SK-N-SH (cell line): ENCODE results near the gene TPM4. TPM values are rescaled to one million over a fixed set of nuclear protein-coding genes. Genes with fewer than 3 reads are reported as not detected.

Experiments
- CTCF ChIA-PET: fragments of 300-600, 350-600 bp; formaldehyde crosslinking; extraction: SDS; loops from one replicate; lab custom pipeline; 2021; lab: Yijun Ruan, JAX
- POLR2A ChIA-PET: fragments of 350-600 bp; sonication (Branson Sonifier 250); formaldehyde crosslinking; extraction: SDS; loops from one replicate; lab custom pipeline; 2020; ENCODE audit warnings: antibody characterized with exemption, inconsistent platforms; lab: Yijun Ruan, JAX
- DNase-seq: peaks from one replicate; pipeline ENCODE4 v3.0.0; 2012
- H2AFZ ChIP-seq: fragments of 200-600 bp; sonication (generic); 2 replicates; pipeline ENCODE4 v1.8.1; 2016; ENCODE audit warnings: antibody characterized with exemption, mild to moderate bottlenecking, low read depth
- H3F3A ChIP-seq: fragments of 200-600 bp; sonication (generic); replicated peaks from 2 replicates; pipeline ENCODE3; 2016; ENCODE audit warnings: antibody characterized with exemption, mild to moderate bottlenecking; ENCODE audit not compliant: insufficient read depth
- H3K27ac ChIP-seq, 2 experiments: fragments of 200-500 bp in 1 of 2; fragments of 200-600 bp in 1 of 2; sonication (Bioruptor generic) in 1 of 2; sonication (generic), shearing (Covaris generic) in 1 of 2; 2 replicates each; pipeline versions ENCODE4 v1.5.1 to v1.6.1; 2014 to 2016; ENCODE audit warnings: low read depth in 2 of 2, inconsistent platforms in 1 of 2, low read length in 1 of 2, mild to moderate bottlenecking in 1 of 2, mixed read lengths in 1 of 2
- H3K27me3 ChIP-seq: fragments of 200-600 bp; sonication (generic), shearing (Covaris generic); 2 replicates; pipeline ENCODE4 v1.6.1; 2016; ENCODE audit warnings: mixed run types; ENCODE audit not compliant: insufficient read depth
- H3K36me3 ChIP-seq, 2 experiments: fragments of 200-500 bp in 1 of 2; fragments of 200-600 bp in 1 of 2; sonication (Bioruptor generic) in 1 of 2; sonication (generic) in 1 of 2; replicated peaks in 1 of 2; 2 replicates each; pipeline versions ENCODE3 to v1.5.1; 2014 to 2016; ENCODE audit warnings: low read length in 1 of 2, mild to moderate bottlenecking in 1 of 2; ENCODE audit not compliant: insufficient read depth in 2 of 2, control insufficient read depth in 1 of 2
- H3K4me1 ChIP-seq, 2 experiments: fragments of 200-500 bp in 1 of 2; fragments of 200-600 bp in 1 of 2; sonication (Bioruptor generic) in 1 of 2; sonication (generic), shearing (Covaris generic) in 1 of 2; 2 replicates each; pipeline versions ENCODE4 v1.5.1 to v1.6.1; 2014 to 2016; ENCODE audit warnings: low read depth in 1 of 2, low read length in 1 of 2, mixed run types in 1 of 2; ENCODE audit not compliant: insufficient read depth in 2 of 2, control insufficient read depth in 1 of 2
- H3K4me2 ChIP-seq: fragments of 200-600 bp; sonication (generic), shearing (Covaris generic); 2 replicates; pipeline ENCODE4 v1.6.1; 2017; ENCODE audit warnings: mixed run types
- H3K4me3 ChIP-seq, 2 experiments: fragments of 200-500 bp in 1 of 2; fragments of 200-600 bp in 1 of 2; sonication (Bioruptor generic) in 1 of 2; sonication (generic), shearing (Covaris generic) in 1 of 2; 2 replicates each; pipeline versions ENCODE4 v1.5.1 to v1.8.1; 2014 to 2016; ENCODE audit warnings: low read depth in 2 of 2, inconsistent platforms in 1 of 2, low read length in 1 of 2, mild to moderate bottlenecking in 1 of 2, mixed read lengths in 1 of 2, moderate library complexity in 1 of 2
- H3K79me2 ChIP-seq: fragments of 200-600 bp; sonication (generic); 2 replicates; pipeline ENCODE4 v1.8.1; 2017; ENCODE audit warnings: mild to moderate bottlenecking; ENCODE audit not compliant: insufficient read depth
- H3K9ac ChIP-seq: fragments of 200-600 bp; sonication (generic); 2 replicates; pipeline ENCODE4 v1.6.1; 2017; ENCODE audit warnings: mixed run types
- H3K9me2 ChIP-seq: fragments of 200-600 bp; sonication (generic); 2 replicates; pipeline ENCODE4 v1.6.1; 2017; ENCODE audit warnings: mixed run types
- H3K9me3 ChIP-seq: fragments of 200-600 bp; sonication (generic); 2 replicates; pipeline ENCODE4 v1.6.1; 2017; ENCODE audit warnings: mixed run types, mild to moderate bottlenecking, moderate library complexity
- H4K20me1 ChIP-seq: fragments of 200-600 bp; sonication (generic); 2 replicates; pipeline ENCODE4 v1.6.1; 2017; ENCODE audit warnings: mild to moderate bottlenecking, mixed run types; ENCODE audit not compliant: insufficient read depth
- ELF1 ChIP-seq: IDR thresholded peaks from 2 replicates; pipeline ENCODE4 v1.4.0; 2012
- EP300 ChIP-seq, 2 experiments: IDR thresholded peaks; 2 replicates each; pipeline versions ENCODE4 v1.4.0 to v1.6.1; 2012; ENCODE audit warnings: borderline replicate concordance in 1 of 2, low read depth in 1 of 2, low read length in 1 of 2
- FOSL2 ChIP-seq: IDR thresholded peaks from 2 replicates; pipeline ENCODE4 v1.4.0; 2012; ENCODE audit warnings: low read depth, mild to moderate bottlenecking, moderate library complexity, borderline replicate concordance
- FOXJ3 ChIP-seq: sonication (generic); formaldehyde crosslinking; IDR thresholded peaks from 2 replicates; pipeline ENCODE4 v1.5.1; 2020; ENCODE audit warnings: mild to moderate bottlenecking, missing genetic modification reagents
- FOXM1 ChIP-seq: IDR thresholded peaks from 2 replicates; pipeline ENCODE4 v1.4.0; 2012; ENCODE audit warnings: low read depth, mild to moderate bottlenecking
- GABPA ChIP-seq: IDR thresholded peaks from 2 replicates; pipeline ENCODE4 v1.4.0; 2012; ENCODE audit warnings: low read depth, mild to moderate bottlenecking
- MEF2A ChIP-seq: IDR thresholded peaks from 2 replicates; pipeline ENCODE4 v1.4.0; 2012; ENCODE audit warnings: low read depth, borderline replicate concordance
- MXI1 ChIP-seq: IDR thresholded peaks from 2 replicates; pipeline ENCODE4 v1.6.1; 2012; ENCODE audit warnings: mild to moderate bottlenecking, low read depth, low read length, improper control_type of control experiment
- POLR2AphosphoS5 ChIP-seq: IDR thresholded peaks from 2 replicates; pipeline ENCODE4 v1.6.1; 2012; ENCODE audit warnings: low read depth, low read length
- RAD21 ChIP-seq: IDR thresholded peaks from 2 replicates; pipeline ENCODE4 v1.6.1; 2012; ENCODE audit warnings: mild to moderate bottlenecking, low read length
- RCOR1 ChIP-seq: fragments of 150-350 bp; IDR thresholded peaks from 2 replicates; pipeline ENCODE4 v1.6.1; 2017; ENCODE audit warnings: antibody characterized with exemption, low read length
- RFX5 ChIP-seq: IDR thresholded peaks from 2 replicates; pipeline ENCODE4 v1.6.1; 2012; ENCODE audit warnings: mild to moderate bottlenecking, improper control_type of control experiment, low read length
- SIN3A ChIP-seq: IDR thresholded peaks from 2 replicates; pipeline ENCODE4 v1.6.1; 2012; ENCODE audit warnings: low read depth, mild to moderate bottlenecking, low read length, moderate library complexity, borderline replicate concordance
- SMC3 ChIP-seq: IDR thresholded peaks from 2 replicates; pipeline ENCODE4 v1.6.1; 2012; ENCODE audit warnings: low read depth, low read length, improper control_type of control experiment
- TCF12 ChIP-seq: IDR thresholded peaks from 2 replicates; pipeline ENCODE4 v1.4.0; 2012
- TEAD4 ChIP-seq: IDR thresholded peaks from 2 replicates; pipeline ENCODE4 v1.4.0; 2012; ENCODE audit warnings: mild to moderate bottlenecking, borderline replicate concordance; ENCODE audit not compliant: insufficient read depth
- whole genome bisulfite sequencing: methylation state at CpG from one replicate; pipeline ENCODE4 v1.1.6; 2017; ENCODE audit warnings: low lambda C conversion rate; 5-methylcytosine and 5-hydroxymethylcytosine counted together
- polyA plus RNA-seq, 3 experiments: library from polyadenylated mRNA; depleted of rRNA; stranded (reverse); fragments of >200 nt; gene quantifications; 2 replicates each; pipeline ENCODE4 v1.2.3, GENCODE V29; 2012
- TF ChIP-seq, protein P1 (sequence below): fragments of 200-600 bp; sonication (generic); IDR thresholded peaks from 2 replicates; pipeline ENCODE4 v1.6.1; 2017; ENCODE audit warnings: antibody characterized with exemption, mild to moderate bottlenecking, moderate library complexity
- TF ChIP-seq, protein P2 (sequence below): IDR thresholded peaks from 2 replicates; pipeline ENCODE4; 2012
- TF ChIP-seq, protein P3 (sequence below): IDR thresholded peaks from 2 replicates; pipeline ENCODE4 v1.4.0; 2012; ENCODE audit warnings: low read depth, borderline replicate concordance
- TF ChIP-seq, protein P4 (sequence below): IDR thresholded peaks from 2 replicates; pipeline ENCODE4 v1.4.0; 2012; ENCODE audit warnings: low read depth, borderline replicate concordance

Gene TPM4
- polyA plus RNA-seq, 1 of the 3 experiments (the other 2 are of a cell fraction): 440 TPM

DNA sequence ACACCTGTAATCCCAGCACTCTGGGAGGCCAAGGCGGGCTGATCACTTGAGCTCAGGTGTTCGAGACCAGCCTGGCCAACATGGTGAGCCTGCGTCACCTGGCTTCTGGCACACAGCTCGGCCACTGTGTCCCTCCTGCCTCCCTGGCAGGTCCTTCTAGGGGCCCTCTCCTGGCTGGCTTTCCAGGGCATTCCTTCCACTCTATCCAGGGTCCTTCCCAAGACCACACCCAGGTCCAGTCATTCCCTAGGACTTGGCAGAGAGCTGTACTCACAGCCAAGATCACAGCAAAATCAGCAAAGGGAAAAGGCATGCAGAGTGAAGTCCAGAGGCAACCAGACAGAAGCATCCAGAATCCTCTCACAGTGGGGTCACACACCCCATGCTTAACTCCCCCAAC, 57.5 kb downstream of the TPM4 start:
- no peak overlapping the region for H3K9ac ChIP-seq
- no peak for TF ChIP-seq RFX5
- TF ChIP-seq FOXM1: no peak
- no peak for TF ChIP-seq SMC3
- no peak for TF ChIP-seq EP300 (IDR thresholded peaks at IDR 0.05; ENCODE audit: borderline replicate concordance in 1 of 2, low read depth in 1 of 2, low read length in 1 of 2)
- TF ChIP-seq FOXJ3 (CRISPR knock-in tag): no peak
- no peak for TF ChIP-seq POLR2AphosphoS5
- no peak for TF ChIP-seq ELF1
- TF ChIP-seq, protein P1, sequence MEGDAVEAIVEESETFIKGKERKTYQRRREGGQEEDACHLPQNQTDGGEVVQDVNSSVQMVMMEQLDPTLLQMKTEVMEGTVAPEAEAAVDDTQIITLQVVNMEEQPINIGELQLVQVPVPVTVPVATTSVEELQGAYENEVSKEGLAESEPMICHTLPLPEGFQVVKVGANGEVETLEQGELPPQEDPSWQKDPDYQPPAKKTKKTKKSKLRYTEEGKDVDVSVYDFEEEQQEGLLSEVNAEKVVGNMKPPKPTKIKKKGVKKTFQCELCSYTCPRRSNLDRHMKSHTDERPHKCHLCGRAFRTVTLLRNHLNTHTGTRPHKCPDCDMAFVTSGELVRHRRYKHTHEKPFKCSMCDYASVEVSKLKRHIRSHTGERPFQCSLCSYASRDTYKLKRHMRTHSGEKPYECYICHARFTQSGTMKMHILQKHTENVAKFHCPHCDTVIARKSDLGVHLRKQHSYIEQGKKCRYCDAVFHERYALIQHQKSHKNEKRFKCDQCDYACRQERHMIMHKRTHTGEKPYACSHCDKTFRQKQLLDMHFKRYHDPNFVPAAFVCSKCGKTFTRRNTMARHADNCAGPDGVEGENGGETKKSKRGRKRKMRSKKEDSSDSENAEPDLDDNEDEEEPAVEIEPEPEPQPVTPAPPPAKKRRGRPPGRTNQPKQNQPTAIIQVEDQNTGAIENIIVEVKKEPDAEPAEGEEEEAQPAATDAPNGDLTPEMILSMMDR: no peak
- no peak for TF ChIP-seq RAD21
- TF ChIP-seq MXI1: no peak
- no peak for TF ChIP-seq MEF2A
- TF ChIP-seq, protein P2, sequence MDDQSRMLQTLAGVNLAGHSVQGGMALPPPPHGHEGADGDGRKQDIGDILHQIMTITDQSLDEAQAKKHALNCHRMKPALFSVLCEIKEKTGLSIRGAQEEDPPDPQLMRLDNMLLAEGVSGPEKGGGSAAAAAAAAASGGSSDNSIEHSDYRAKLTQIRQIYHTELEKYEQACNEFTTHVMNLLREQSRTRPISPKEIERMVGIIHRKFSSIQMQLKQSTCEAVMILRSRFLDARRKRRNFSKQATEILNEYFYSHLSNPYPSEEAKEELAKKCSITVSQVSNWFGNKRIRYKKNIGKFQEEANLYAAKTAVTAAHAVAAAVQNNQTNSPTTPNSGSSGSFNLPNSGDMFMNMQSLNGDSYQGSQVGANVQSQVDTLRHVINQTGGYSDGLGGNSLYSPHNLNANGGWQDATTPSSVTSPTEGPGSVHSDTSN: no peak
- no peak for TF ChIP-seq TEAD4
- no peak for TF ChIP-seq RCOR1
- no peak overlapping the region for H3K4me2 ChIP-seq
- H3K27ac ChIP-seq: no peak overlapping the region
- H3F3A ChIP-seq: no peaks in the 10 kb centered on the region
- no peak for DNase-seq
- ChIA-PET CTCF (interaction anchor here (1.1 to 1.7 kb wide), 3 partner anchors 8 to 92 kb away, joined by 3 to 4 read pairs (median 3); no protein-coding TSS in a partner anchor), POLR2A (no interaction called here)
- no peaks in the 10 kb centered on the region for H3K79me2 ChIP-seq
- H3K9me3 ChIP-seq: no peaks in the 10 kb centered on the region
- H3K4me1 ChIP-seq: no peaks in the 10 kb centered on the region
- peaks cover 17 to 35% of the 10 kb centered on the region in 2 experiments for H3K36me3 ChIP-seq
- no peaks in the 10 kb centered on the region for H3K9me2 ChIP-seq
- no peak overlapping the region for H2AFZ ChIP-seq
- H4K20me1 ChIP-seq: no peaks in the 10 kb centered on the region
- H3K4me3 ChIP-seq: no peak overlapping the region
- WGBS: 100% methylated on average over 3 of the region's 4 CpGs
- H3K27me3 ChIP-seq: no peaks in the 10 kb centered on the region

DNA sequence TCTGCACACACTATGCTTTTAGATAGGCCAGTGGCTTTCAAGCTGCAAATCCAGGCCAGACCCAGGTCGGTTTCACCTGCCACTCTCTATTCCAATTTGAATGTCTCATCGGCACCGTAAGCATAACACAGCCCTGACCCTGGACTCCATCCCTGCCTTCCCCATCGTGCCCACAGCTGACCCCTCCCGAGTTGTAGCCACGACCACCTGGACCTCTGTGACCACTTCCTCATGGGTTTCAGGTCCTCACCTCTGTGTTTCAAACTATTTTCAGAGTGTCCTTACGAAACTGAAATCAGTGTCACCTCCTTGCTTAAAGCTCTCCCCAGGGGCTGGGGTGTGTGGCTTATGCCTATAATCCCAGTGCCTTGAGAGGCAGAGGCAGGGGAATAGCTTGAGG, 58.2 kb downstream of the TPM4 start:
- POLR2A ChIA-PET: no interaction called here
- 86% methylated on average over 7 of the region's 7 CpGs for WGBS

More for the DNA sequence above, 58.2 kb downstream of the TPM4 start:
- Histone ChIP-seq H3K27ac (no peak overlapping the region), H3K27me3 (no peaks in the 10 kb centered on the region), H4K20me1 (no peaks in the 10 kb centered on the region), H3K4me2 (no peak overlapping the region), H3K9me3 (no peaks in the 10 kb centered on the region), H3F3A (no peaks in the 10 kb centered on the region), H3K4me1 (no peaks in the 10 kb centered on the region), H3K4me3 (no peak overlapping the region), H2AFZ (no peak overlapping the region), H3K9ac (no peak overlapping the region), H3K36me3 (peaks cover 17 to 29% of the 10 kb centered on the region in 2 experiments), H3K79me2 (no peaks in the 10 kb centered on the region), H3K9me2 (no peaks in the 10 kb centered on the region)
- TF ChIP-seq, protein P3, sequence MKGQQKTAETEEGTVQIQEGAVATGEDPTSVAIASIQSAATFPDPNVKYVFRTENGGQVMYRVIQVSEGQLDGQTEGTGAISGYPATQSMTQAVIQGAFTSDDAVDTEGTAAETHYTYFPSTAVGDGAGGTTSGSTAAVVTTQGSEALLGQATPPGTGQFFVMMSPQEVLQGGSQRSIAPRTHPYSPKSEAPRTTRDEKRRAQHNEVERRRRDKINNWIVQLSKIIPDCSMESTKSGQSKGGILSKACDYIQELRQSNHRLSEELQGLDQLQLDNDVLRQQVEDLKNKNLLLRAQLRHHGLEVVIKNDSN: no peak
- TF ChIP-seq RCOR1 (no peak), TCF12 (no peak), SIN3A (no peak), GABPA (no peak), FOSL2 (no peak)
- TF ChIP-seq, protein P1: no peak
- TF ChIP-seq, protein P4, sequence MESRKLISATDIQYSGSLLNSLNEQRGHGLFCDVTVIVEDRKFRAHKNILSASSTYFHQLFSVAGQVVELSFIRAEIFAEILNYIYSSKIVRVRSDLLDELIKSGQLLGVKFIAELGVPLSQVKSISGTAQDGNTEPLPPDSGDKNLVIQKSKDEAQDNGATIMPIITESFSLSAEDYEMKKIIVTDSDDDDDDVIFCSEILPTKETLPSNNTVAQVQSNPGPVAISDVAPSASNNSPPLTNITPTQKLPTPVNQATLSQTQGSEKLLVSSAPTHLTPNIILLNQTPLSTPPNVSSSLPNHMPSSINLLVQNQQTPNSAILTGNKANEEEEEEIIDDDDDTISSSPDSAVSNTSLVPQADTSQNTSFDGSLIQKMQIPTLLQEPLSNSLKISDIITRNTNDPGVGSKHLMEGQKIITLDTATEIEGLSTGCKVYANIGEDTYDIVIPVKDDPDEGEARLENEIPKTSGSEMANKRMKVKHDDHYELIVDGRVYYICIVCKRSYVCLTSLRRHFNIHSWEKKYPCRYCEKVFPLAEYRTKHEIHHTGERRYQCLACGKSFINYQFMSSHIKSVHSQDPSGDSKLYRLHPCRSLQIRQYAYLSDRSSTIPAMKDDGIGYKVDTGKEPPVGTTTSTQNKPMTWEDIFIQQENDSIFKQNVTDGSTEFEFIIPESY: no peak
- no peak for DNase-seq
- CTCF ChIA-PET: interaction anchor here (1.7 kb wide), 1 partner anchor 9 kb away, joined by 4 read pairs; no protein-coding TSS in a partner anchor
